Astrocyte (in vitro differentiated cells and primary cell): ENCODE measurements around the gene PTOV1. TPM values are rescaled to one million over a fixed set of nuclear protein-coding genes. Genes with fewer than 3 reads are reported as not detected.

ENCODE experiments used
- DNase-seq: peaks from one replicate; pipeline ENCODE4 v3.0.0-alpha.2; 2010; ENCODE audit warnings: low read depth
- FAIRE-seq: peaks from 2 replicates; lab custom pipeline; 2011; peaks lifted over from hg19 to GRCh38; lab: Jason Lieb, UNC
- H2AFZ ChIP-seq: 2 replicates; pipeline ENCODE4 v1.6.0; 2012; ENCODE audit warnings: low read depth, low read length, inconsistent platforms
- H3K27ac ChIP-seq: 2 replicates; pipeline ENCODE4 v1.5.1; 2011; ENCODE audit warnings: low read depth, low read length, inconsistent platforms
- H3K27me3 ChIP-seq: 2 replicates; pipeline ENCODE4 v1.6.0; 2011; ENCODE audit warnings: low read length, inconsistent platforms; ENCODE audit not compliant: insufficient read depth
- H3K36me3 ChIP-seq: 2 replicates; pipeline ENCODE4 v1.5.1; 2011; ENCODE audit warnings: low read length, inconsistent platforms; ENCODE audit not compliant: insufficient read depth
- H3K4me1 ChIP-seq: 2 replicates; pipeline ENCODE4 v1.5.1; 2011; ENCODE audit warnings: low read length, inconsistent platforms; ENCODE audit not compliant: insufficient read depth
- H3K4me2 ChIP-seq: 2 replicates; pipeline ENCODE4 v1.6.0; 2012; ENCODE audit warnings: low read length, inconsistent platforms
- H3K4me3 ChIP-seq: 2 replicates; pipeline ENCODE4 v1.5.1; 2011; ENCODE audit warnings: low read depth, mild to moderate bottlenecking, low read length, inconsistent platforms; ENCODE audit not compliant: insufficient read depth
- H3K79me2 ChIP-seq: 2 replicates; pipeline ENCODE4 v1.6.0; 2012; ENCODE audit warnings: mild to moderate bottlenecking, low read length, inconsistent platforms; ENCODE audit not compliant: insufficient read depth
- H3K9ac ChIP-seq: 2 replicates; pipeline ENCODE4 v1.6.0; 2012; ENCODE audit warnings: mild to moderate bottlenecking, low read length, inconsistent platforms
- H3K9me3 ChIP-seq: 2 replicates; pipeline ENCODE4 v1.5.1; 2012; ENCODE audit warnings: low read depth, mild to moderate bottlenecking, low read length, inconsistent platforms; ENCODE audit not compliant: insufficient read depth
- H4K20me1 ChIP-seq: 2 replicates; pipeline ENCODE4 v1.6.0; 2012; ENCODE audit warnings: low read length, inconsistent platforms; ENCODE audit not compliant: insufficient read depth
- H3K27ac Mint-ChIP-seq: one replicate; pipeline ENCODE4 v1.8.0; 2021; ENCODE audit warnings: mild to moderate bottlenecking, mixed read lengths; ENCODE audit not compliant: unreplicated experiment
- H3K27me3 Mint-ChIP-seq: one replicate; pipeline ENCODE4 v1.8.0; 2021; ENCODE audit warnings: low read depth, mixed read lengths; ENCODE audit not compliant: unreplicated experiment
- H3K36me3 Mint-ChIP-seq: one replicate; pipeline ENCODE4 v1.8.0; 2021; ENCODE audit warnings: low read depth, mixed read lengths; ENCODE audit not compliant: unreplicated experiment
- H3K4me1 Mint-ChIP-seq: one replicate; pipeline ENCODE4 v1.8.0; 2021; ENCODE audit warnings: low read depth, mixed read lengths; ENCODE audit not compliant: unreplicated experiment
- H3K4me3 Mint-ChIP-seq: one replicate; pipeline ENCODE4 v1.8.0; 2021; ENCODE audit warnings: mild to moderate bottlenecking, moderate library complexity, mixed read lengths; ENCODE audit not compliant: unreplicated experiment
- H3K9me3 Mint-ChIP-seq: one replicate; pipeline ENCODE4 v1.8.0; 2021; ENCODE audit warnings: mild to moderate bottlenecking, mixed read lengths; ENCODE audit not compliant: unreplicated experiment
- CTCF ChIP-seq: IDR thresholded peaks from 2 replicates; pipeline ENCODE4 v1.5.1; 2011; ENCODE audit warnings: low read depth, mild to moderate bottlenecking, inconsistent platforms, low read length, moderate library complexity; ENCODE audit not compliant: insufficient read depth
- EZH2 ChIP-seq: IDR thresholded peaks from 2 replicates; pipeline ENCODE4 v1.6.1; 2012; ENCODE audit warnings: mild to moderate bottlenecking, low read length, inconsistent platforms; ENCODE audit not compliant: insufficient read depth
- total RNA-seq: library from RNA; stranded (reverse); gene quantifications from 2 replicates; pipeline ENCODE4 v1.2.1, GENCODE V29; 2021

Gene PTOV1
- total RNA-seq, 1 donor from 2014 or later = 162 TPM

GRCh38 chr19:49877879-49878743 lies 27.2 kb downstream of the PTOV1 start:
- Mint-ChIP-seq H3K4me3 (no peak overlapping the region), H3K27ac (no peak overlapping the region), H3K4me1 (peaks cover 3% of the 10 kb centered on the region), H3K27me3 (no peaks in the 10 kb centered on the region), H3K36me3 (peaks cover 16% of the 10 kb centered on the region), H3K9me3 (no peaks in the 10 kb centered on the region)
- Histone ChIP-seq H3K9me3 (peaks cover 6% of the 10 kb centered on the region), H3K4me2 (peak overlapping the region; percentile 93), H3K9ac (peak overlapping the region; percentile 99), H3K27ac (peak overlapping the region; percentile 100), H2AFZ (peak overlapping the region; percentile 84), H3K79me2 (peaks cover 41% of the 10 kb centered on the region), H3K4me1 (peaks cover 20% of the 10 kb centered on the region), H3K36me3 (peaks cover 5% of the 10 kb centered on the region), H4K20me1 (peaks cover 5% of the 10 kb centered on the region), H3K4me3 (peak overlapping the region; percentile 88), H3K27me3 (no peaks in the 10 kb centered on the region)
- FAIRE-seq = no peak
- DNase-seq = peak; percentile 91
- no peak for TF ChIP-seq CTCF
- TF ChIP-seq EZH2 = no peak

GRCh38 chr19:49878744-49879070 lies 27.7 kb downstream of the PTOV1 start:
- peaks cover 5% of the 10 kb centered on the region for H4K20me1 ChIP-seq
- Mint-ChIP-seq H3K27ac (peak overlapping the region; percentile 71), H3K4me1 (peaks cover 3% of the 10 kb centered on the region), H3K9me3 (no peaks in the 10 kb centered on the region), H3K36me3 (peaks cover 22% of the 10 kb centered on the region), H3K27me3 (no peaks in the 10 kb centered on the region), H3K4me3 (no peak overlapping the region)
- peak overlapping the region; percentile 99 for H3K9ac ChIP-seq
- FAIRE-seq (no peak), DNase-seq (no peak)
- peak overlapping the region; percentile 93 for H3K4me2 ChIP-seq
- H3K36me3 ChIP-seq = peaks cover 7% of the 10 kb centered on the region
- peaks cover 40% of the 10 kb centered on the region for H3K79me2 ChIP-seq
- H3K9me3 ChIP-seq = peaks cover 6% of the 10 kb centered on the region
- H2AFZ ChIP-seq = peak overlapping the region; percentile 84
- H3K27ac ChIP-seq = no peak overlapping the region
- no peaks in the 10 kb centered on the region for H3K27me3 ChIP-seq
- peak overlapping the region; percentile 88 for H3K4me3 ChIP-seq
- TF ChIP-seq EZH2 (no peak), CTCF (no peak)
- H3K4me1 ChIP-seq = peaks cover 20% of the 10 kb centered on the region
